Lung (tissue), 12 donors: ENCODE measurements around the gene NAT14. TPM values are rescaled to one million over a fixed set of nuclear protein-coding genes. Genes with fewer than 3 reads are reported as not detected.

Experiments
- ATAC-seq: fragments of 200-7000 bp; cut with Tn5 transposase; one replicate; pipeline ENCODE4 v1.9.1; 2020; ENCODE audit warnings: moderate number of reproducible peaks; ENCODE audit not compliant: insufficient read depth, low FRiP score
- DNase-seq, 3 donors: peaks; one replicate each; pipeline ENCODE4 v3.0.0-alpha.2; 2013 to 2017
- H3K27ac ChIP-seq, 2 donors: one replicate each; pipeline ENCODE4 v1.5.1; 2013; ENCODE audit warnings: mild to moderate bottlenecking in 2 of 2, moderate library complexity in 2 of 2, control low read depth in 1 of 2, inconsistent platforms in 1 of 2, low read depth in 1 of 2, low read length in 1 of 2
- H3K27me3 ChIP-seq, 3 donors: one replicate each; pipeline ENCODE4 v1.5.1; 2013; ENCODE audit warnings: low read length in 2 of 3; ENCODE audit not compliant: control insufficient read depth in 3 of 3, insufficient read depth in 3 of 3
- H3K36me3 ChIP-seq, 4 donors: one replicate each; pipeline ENCODE4 v1.5.1; 2013; ENCODE audit warnings: low read length in 4 of 4, mild to moderate bottlenecking in 1 of 4, moderate library complexity in 1 of 4; ENCODE audit not compliant: control insufficient read depth in 4 of 4, insufficient read depth in 4 of 4
- H3K4me1 ChIP-seq, 5 donors: one replicate each; pipeline ENCODE4 v1.5.1; 2013; ENCODE audit warnings: low read length in 5 of 5, mild to moderate bottlenecking in 2 of 5, moderate library complexity in 1 of 5; ENCODE audit not compliant: control insufficient read depth in 5 of 5, insufficient read depth in 5 of 5
- H3K4me3 ChIP-seq: one replicate; pipeline ENCODE4 v1.5.1; 2013; ENCODE audit warnings: mild to moderate bottlenecking, control low read depth, moderate library complexity
- H3K9ac ChIP-seq, 2 donors: one replicate each; pipeline ENCODE4 v1.5.1; 2013; ENCODE audit warnings: low read length in 2 of 2, control low read depth in 1 of 2; ENCODE audit not compliant: insufficient read depth in 1 of 2
- H3K9me3 ChIP-seq, 4 donors: one replicate each; pipeline ENCODE4 v1.5.1; 2013; ENCODE audit warnings: low read length in 3 of 4, mild to moderate bottlenecking in 1 of 4, moderate library complexity in 1 of 4; ENCODE audit not compliant: control insufficient read depth in 4 of 4, insufficient read depth in 3 of 4
- WGBS, 2 donors: extraction: QIAGEN DNeasy Blood & Tissue Kit; methylation state at CpG; one replicate each; pipeline ENCODE4 v1.1.7; 2013; 5-methylcytosine and 5-hydroxymethylcytosine counted together
- polyA plus RNA-seq, 2 donors: library from polyadenylated mRNA; stranded (reverse); fragments of 200-250 nt; gene quantifications; one replicate each; pipeline ENCODE4 v1.2.1, GENCODE V29; 2013
- total RNA-seq, 2 donors: library from RNA; depleted of rRNA in 1 of 2; stranded (reverse); fragments of >200 nt in 1 of 2; gene quantifications; one replicate each; pipeline ENCODE4 v1.2.1, GENCODE V29; 2014 to 2021
- TF ChIP-seq, protein P1 (sequence below): IDR thresholded peaks from 2 replicates; pipeline ENCODE4 v1.5.1; 2012; ENCODE audit warnings: mild to moderate bottlenecking; ENCODE audit errors: control extremely low read depth, extremely low read depth
- donor health status: control.
- donor health status: control.
- donor health status: Bipolar disorder and iron deficiency.
- donor health status: healthy.
- donor health status: DM: yes; HTN: yes; CAD: no.

The NAT14 gene
- total and polyA plus RNA-seq, 4 donors = 17.7 to 46.2 (median 33.2) TPM

DNA sequence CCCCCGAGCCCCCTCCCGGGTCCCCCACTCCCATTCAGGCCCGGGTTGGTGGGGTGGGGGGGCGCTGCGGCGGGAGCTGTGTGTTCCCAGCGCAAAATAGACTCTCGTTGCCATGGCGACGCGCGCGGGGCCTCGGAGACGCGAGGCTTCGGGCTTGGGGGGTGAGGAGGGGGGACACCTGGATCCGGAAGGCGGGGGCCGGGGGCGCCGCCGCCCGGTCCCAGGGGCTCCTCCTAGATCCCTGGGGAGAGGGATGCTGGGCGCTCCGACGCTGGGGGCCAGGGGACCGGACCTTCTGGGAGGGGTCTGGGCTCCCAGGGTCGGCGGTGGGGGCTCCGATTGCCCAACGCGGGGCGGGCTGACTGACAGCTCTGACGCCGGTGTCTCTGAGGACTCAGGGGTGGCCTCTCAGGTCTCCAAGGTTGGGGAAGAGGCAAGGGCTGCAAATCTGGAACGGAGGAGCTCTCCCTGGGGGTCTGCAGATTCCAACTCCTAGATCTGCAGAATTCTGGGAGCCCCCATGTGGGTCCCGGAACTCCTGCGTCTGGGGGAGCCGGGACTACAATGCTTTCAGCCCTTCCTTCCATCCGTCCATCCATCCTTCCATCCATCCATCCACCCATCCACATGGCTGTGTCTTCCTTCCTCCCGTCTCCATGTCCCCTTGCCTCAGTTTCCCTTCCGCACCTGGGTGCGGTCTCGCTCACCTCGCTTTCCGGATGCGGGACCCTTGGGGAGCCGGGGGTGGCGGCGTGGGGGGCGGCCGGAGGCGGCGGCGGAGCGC is 32.8 kb upstream of the NAT14 start:
- peaks cover 7 to 42% (median 11%) of the 10 kb centered on the region in 3 donors for H3K27me3 ChIP-seq
- H3K9me3 ChIP-seq = no peaks in the 10 kb centered on the region
- TF ChIP-seq, protein P1, sequence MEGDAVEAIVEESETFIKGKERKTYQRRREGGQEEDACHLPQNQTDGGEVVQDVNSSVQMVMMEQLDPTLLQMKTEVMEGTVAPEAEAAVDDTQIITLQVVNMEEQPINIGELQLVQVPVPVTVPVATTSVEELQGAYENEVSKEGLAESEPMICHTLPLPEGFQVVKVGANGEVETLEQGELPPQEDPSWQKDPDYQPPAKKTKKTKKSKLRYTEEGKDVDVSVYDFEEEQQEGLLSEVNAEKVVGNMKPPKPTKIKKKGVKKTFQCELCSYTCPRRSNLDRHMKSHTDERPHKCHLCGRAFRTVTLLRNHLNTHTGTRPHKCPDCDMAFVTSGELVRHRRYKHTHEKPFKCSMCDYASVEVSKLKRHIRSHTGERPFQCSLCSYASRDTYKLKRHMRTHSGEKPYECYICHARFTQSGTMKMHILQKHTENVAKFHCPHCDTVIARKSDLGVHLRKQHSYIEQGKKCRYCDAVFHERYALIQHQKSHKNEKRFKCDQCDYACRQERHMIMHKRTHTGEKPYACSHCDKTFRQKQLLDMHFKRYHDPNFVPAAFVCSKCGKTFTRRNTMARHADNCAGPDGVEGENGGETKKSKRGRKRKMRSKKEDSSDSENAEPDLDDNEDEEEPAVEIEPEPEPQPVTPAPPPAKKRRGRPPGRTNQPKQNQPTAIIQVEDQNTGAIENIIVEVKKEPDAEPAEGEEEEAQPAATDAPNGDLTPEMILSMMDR = no peak
- peaks cover 0 to 6% (median 5%) of the 10 kb centered on the region in 5 donors for H3K4me1 ChIP-seq
- H3K9ac ChIP-seq = no peak overlapping the region
- 3 to 4% methylated on average over 43 to 57 of the region's 57 CpGs for WGBS, 2 donors
- ATAC-seq (no peak), DNase-seq (peak in 2 of 3 donors; percentile 16 to 38)
- no peak overlapping the region for H3K27ac ChIP-seq
- no peak overlapping the region for H3K4me3 ChIP-seq
- peaks cover 0 to 19% (median 0%) of the 10 kb centered on the region in 4 donors for H3K36me3 ChIP-seq

- 18 to 20% methylated on average over 24 to 34 of the region's 34 CpGs for WGBS, 2 donors
- Histone ChIP-seq H3K27me3 (peaks cover 7 to 35% (median 11%) of the 10 kb centered on the region in 3 donors), H3K4me1 (peaks cover 0 to 6% (median 5%) of the 10 kb centered on the region in 5 donors), H3K4me3 (no peak overlapping the region), H3K9ac (no peak overlapping the region), H3K27ac (no peak overlapping the region), H3K9me3 (no peaks in the 10 kb centered on the region), H3K36me3 (peaks cover 0 to 19% (median 0%) of the 10 kb centered on the region in 4 donors)
- TF ChIP-seq, protein P1 = no peak
- DNase-seq (peak; percentile 91 to 93 (median 93)), ATAC-seq (peak; percentile 25)
Observed at GRCh38 chr19:55452749-55453346, 32.1 kb upstream of the NAT14 start.

DNA sequence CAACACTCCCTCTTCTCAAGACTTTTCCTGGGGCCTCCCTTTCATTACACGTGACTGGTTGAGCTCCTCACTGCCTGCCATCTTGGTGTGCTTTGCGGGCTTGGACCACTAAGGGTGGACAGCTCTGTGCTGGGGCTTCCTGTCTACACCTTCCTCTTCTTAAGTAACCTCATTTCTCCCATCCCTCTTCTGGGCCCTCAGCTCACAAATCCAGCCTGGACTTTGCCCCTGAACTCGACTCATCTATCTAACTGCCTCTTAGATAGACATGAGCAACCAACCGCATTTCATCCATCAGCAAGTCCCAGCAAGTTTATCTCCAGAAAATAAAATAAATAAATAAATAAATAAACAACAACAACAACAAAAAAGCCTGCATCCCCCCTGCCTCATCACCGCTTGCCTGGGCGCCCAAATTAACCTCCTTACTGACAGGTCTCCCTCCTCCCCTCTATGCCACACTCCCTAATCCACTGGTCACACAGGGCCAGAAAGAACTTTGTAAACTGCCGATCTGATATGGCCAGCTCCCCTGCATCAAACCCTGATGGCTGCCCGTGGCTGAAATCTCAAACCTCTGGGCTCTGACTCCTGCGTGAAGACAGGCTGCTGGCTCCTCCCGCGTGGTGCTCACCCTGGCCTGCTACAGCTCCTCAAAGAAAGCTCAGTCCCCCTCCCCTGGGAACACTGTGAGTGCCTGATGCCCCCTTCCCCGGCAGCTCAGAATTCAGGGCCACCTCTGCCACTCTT is 31.3 kb upstream of the NAT14 start:
- TF ChIP-seq, protein P1 = no peak
- Histone ChIP-seq H3K36me3 (peaks cover 0 to 19% (median 0%) of the 10 kb centered on the region in 4 donors), H3K9ac (no peak overlapping the region), H3K27me3 (peaks cover 7 to 30% (median 11%) of the 10 kb centered on the region in 3 donors), H3K9me3 (no peaks in the 10 kb centered on the region), H3K4me3 (no peak overlapping the region), H3K4me1 (peaks cover 0 to 6% (median 5%) of the 10 kb centered on the region in 5 donors), H3K27ac (no peak overlapping the region)
- WGBS, 2 donors = 95 to 96% methylated on average over 12 of the region's 12 CpGs
- no peak for DNase-seq
- no peak for ATAC-seq
